ENCODE data around the gene MYL7. TPM values are rescaled to one million over a fixed set of nuclear protein-coding genes. Genes with fewer than 3 reads are reported as not detected.
"Not testable (repeated sequence)": the region's sequence is repeated elsewhere in the genome, so short reads cannot be mapped to it uniquely, and the experiment has no call there.

The MYL7 gene
- not detected in 2 replicates for total RNA-seq

- DNase-seq (ENCODE audit: extremely low read depth, low read depth, low spot score): no peak
These were observed at the start of gene MYL7 for GRCh38 chr7:44141221-44141850. TSS of gene MYL7 (minus strand) at chr7:44141332. CDS start at chr7:44141305, 27 bp downstream.

GRCh38 chr7:44189993-44190872 is 49.1 kb upstream of the MYL7 start:
- DNase-seq (ENCODE audit: extremely low read depth, low read depth, low spot score): no peak

GRCh38 chr7:44189286-44189992 is 48.3 kb upstream of the MYL7 start, which contains the start of gene GCK:
TSS of gene GCK (minus strand) at chr7:44189439. CDS start at chr7:44188953, 486 bp downstream.
- no peak for DNase-seq (ENCODE audit: extremely low read depth, low read depth, low spot score)

- DNase-seq (ENCODE audit: extremely low read depth, low read depth, low spot score): no peak
These were observed 47.5 kb upstream of the MYL7 start for GRCh38 chr7:44188480-44189225.

- DNase-seq (ENCODE audit: extremely low read depth, low read depth, low spot score): no peak
These were observed 46.7 kb upstream of the MYL7 start for GRCh38 chr7:44187636-44188416.

- DNase-seq (ENCODE audit: extremely low read depth, low read depth, low spot score): no peak
These were observed 45.6 kb upstream of the MYL7 start for GRCh38 chr7:44186736-44187135.

GRCh38 chr7:44185729-44186128 is 44.6 kb upstream of the MYL7 start:
- DNase-seq (ENCODE audit: extremely low read depth, low read depth, low spot score): no peak

GRCh38 chr7:44184873-44185446 is 43.8 kb upstream of the MYL7 start:
- DNase-seq (ENCODE audit: extremely low read depth, low read depth, low spot score): no peak

GRCh38 chr7:44184206-44184872 is 43.2 kb upstream of the MYL7 start:
- no peak for DNase-seq (ENCODE audit: extremely low read depth, low read depth, low spot score)

GRCh38 chr7:44183386-44183785 is 42.3 kb upstream of the MYL7 start:
- DNase-seq (ENCODE audit: extremely low read depth, low read depth, low spot score): no peak

GRCh38 chr7:44182827-44183226 is 41.7 kb upstream of the MYL7 start:
- DNase-seq (ENCODE audit: extremely low read depth, low read depth, low spot score): no peak

- no peak for DNase-seq (ENCODE audit: extremely low read depth, low read depth, low spot score)
These were observed 39.5 kb upstream of the MYL7 start for GRCh38 chr7:44180631-44181030.

GRCh38 chr7:44177570-44178131 is 36.5 kb upstream of the MYL7 start:
- DNase-seq (ENCODE audit: extremely low read depth, low read depth, low spot score): no peak

GRCh38 chr7:44176486-44176885 is 35.4 kb upstream of the MYL7 start:
- no peak for DNase-seq (ENCODE audit: extremely low read depth, low read depth, low spot score)

- no peak for DNase-seq (ENCODE audit: extremely low read depth, low read depth, low spot score)
These were observed 34.6 kb upstream of the MYL7 start for GRCh38 chr7:44175730-44176129.

- not testable (repeated sequence) for DNase-seq (ENCODE audit: extremely low read depth, low read depth, low spot score)
These were observed 33.5 kb upstream of the MYL7 start for GRCh38 chr7:44174694-44174948.

GRCh38 chr7:44173911-44174693 is 33.0 kb upstream of the MYL7 start:
- DNase-seq (ENCODE audit: extremely low read depth, low read depth, low spot score): no peak

GRCh38 chr7:44172803-44173424 is 31.8 kb upstream of the MYL7 start:
- no peak for DNase-seq (ENCODE audit: extremely low read depth, low read depth, low spot score)

Measured in glomerular endothelial cell (primary cell).